HepG2 (cell line): ENCODE results near the gene BPIFB2. TPM values are rescaled to one million over a fixed set of nuclear protein-coding genes. Genes with fewer than 3 reads are reported as not detected.

ENCODE experiments used
- EP300 ChIP-seq, 3 experiments: sonication (generic) in 1 of 3; formaldehyde crosslinking in 1 of 3; IDR thresholded peaks; 2 replicates each; pipeline versions ENCODE4 v1.5.1 to v1.6.1; 2011 to 2020; ENCODE audit warnings: low read depth in 2 of 3, low read length in 2 of 3, borderline replicate concordance in 1 of 3, improper control_type of control experiment in 1 of 3, mild to moderate bottlenecking in 1 of 3, missing genetic modification reagents in 1 of 3, moderate library complexity in 1 of 3
- GTF3A ChIP-seq: sonication (generic); formaldehyde crosslinking; conservative IDR thresholded peaks from 2 replicates; pipeline ENCODE4 v1.4.0; 2020; ENCODE audit warnings: mild to moderate bottlenecking, missing genetic modification reagents
- HNF1B ChIP-seq: sonication (generic); formaldehyde crosslinking; IDR thresholded peaks from 2 replicates; pipeline ENCODE4 v1.5.1; 2020; ENCODE audit warnings: mild to moderate bottlenecking, moderate library complexity, missing genetic modification reagents
- RARA ChIP-seq: IDR thresholded peaks from 2 replicates; pipeline ENCODE4 v1.6.1; 2016; ENCODE audit warnings: missing genetic modification reagents, missing compliant biosample characterization
- SKI ChIP-seq: fragments of 450-650 bp; IDR thresholded peaks from one replicate; pipeline ENCODE4 v1.6.1; 2018; ENCODE audit warnings: mild to moderate bottlenecking; ENCODE audit not compliant: partially characterized antibody
- UBTF ChIP-seq: sonication (generic); formaldehyde crosslinking; IDR thresholded peaks from 2 replicates; pipeline ENCODE4 v1.4.0; 2020; ENCODE audit warnings: mild to moderate bottlenecking, missing genetic modification reagents
- ZBTB42 ChIP-seq: sonication (generic); formaldehyde crosslinking; IDR thresholded peaks from 2 replicates; pipeline ENCODE4 v1.5.0; 2020; ENCODE audit warnings: mild to moderate bottlenecking, missing genetic modification reagents
- ZNF17 ChIP-seq: sonication (generic); formaldehyde crosslinking; IDR thresholded peaks from 2 replicates; pipeline ENCODE4 v1.5.0; 2020; ENCODE audit warnings: mild to moderate bottlenecking, missing genetic modification reagents
- ZNF264 ChIP-seq: sonication (generic); formaldehyde crosslinking; IDR thresholded peaks from 2 replicates; pipeline ENCODE4 v1.4.0; 2020; ENCODE audit warnings: missing genetic modification reagents
- ZNF546 ChIP-seq: sonication (generic); formaldehyde crosslinking; conservative IDR thresholded peaks from 2 replicates; pipeline ENCODE4 v1.8.1; 2023; ENCODE audit warnings: mild to moderate bottlenecking, missing genetic modification reagents
- ZNF569 ChIP-seq: sonication (generic); formaldehyde crosslinking; IDR thresholded peaks from 2 replicates; pipeline ENCODE4 v1.5.0; 2020; ENCODE audit warnings: mild to moderate bottlenecking, missing genetic modification reagents, moderate library complexity, borderline replicate concordance
- ZNF576 ChIP-seq: sonication (generic); formaldehyde crosslinking; IDR thresholded peaks from 2 replicates; pipeline ENCODE4 v1.4.0; 2020; ENCODE audit warnings: mild to moderate bottlenecking, missing genetic modification reagents
- ZNF713 ChIP-seq: sonication (generic); formaldehyde crosslinking; IDR thresholded peaks from 2 replicates; pipeline ENCODE4 v1.4.0; 2020; ENCODE audit warnings: mild to moderate bottlenecking, missing genetic modification reagents
- polyA plus RNA-seq, 8 experiments: library from polyadenylated mRNA; depleted of rRNA in 3 of 8; stranded (reverse) in 7 of 8; unstranded in 1 of 8; fragments of >200 nt; fragmentation: Illumina TruSeq in 4 of 8; extraction: Trizol in 4 of 8; gene quantifications; 2 replicates each; pipeline versions ENCODE4 v1.2.1 to v1.2.3, GENCODE V29; 2011 to 2016; ENCODE audit warnings: low read depth in 4 of 8, missing spikeins in 1 of 8, mixed read lengths in 1 of 8; ENCODE audit not compliant: insufficient read depth in 1 of 8
- total RNA-seq, 5 experiments: library from RNA; depleted of rRNA; stranded (reverse); fragments of >200 nt; fragmentation: Illumina TruSeq; extraction: Trizol; gene quantifications; 2 replicates each; pipeline ENCODE4 v1.2.3, GENCODE V29; 2016; ENCODE audit warnings: low read depth in 1 of 5
- TF ChIP-seq, protein P1 (sequence below): sonication (generic); formaldehyde crosslinking; IDR thresholded peaks from 2 replicates; pipeline ENCODE4; 2020; ENCODE audit warnings: missing genetic modification reagents, mild to moderate bottlenecking, borderline replicate concordance
- TF ChIP-seq, protein P2 (sequence below): sonication (generic); formaldehyde crosslinking; IDR thresholded peaks from 2 replicates; pipeline ENCODE4 v1.4.0; 2020; ENCODE audit warnings: missing genetic modification reagents
- TF ChIP-seq, protein P3 (sequence below): sonication (generic); formaldehyde crosslinking; IDR thresholded peaks from 2 replicates; pipeline ENCODE4 v1.9.0; 2022; ENCODE audit warnings: missing genetic modification reagents, mild to moderate bottlenecking, borderline replicate concordance
- TF ChIP-seq, protein P4 (sequence below): sonication (generic); formaldehyde crosslinking; IDR thresholded peaks from 2 replicates; pipeline ENCODE4 v1.4.0; 2020; ENCODE audit warnings: missing genetic modification reagents

The BPIFB2 gene
- total and polyA plus RNA-seq, 2 of the 13 experiments (the other 11 are each of a cell fraction or from before 2014, with no cell fraction given) = 54.5 to 902 TPM

DNA sequence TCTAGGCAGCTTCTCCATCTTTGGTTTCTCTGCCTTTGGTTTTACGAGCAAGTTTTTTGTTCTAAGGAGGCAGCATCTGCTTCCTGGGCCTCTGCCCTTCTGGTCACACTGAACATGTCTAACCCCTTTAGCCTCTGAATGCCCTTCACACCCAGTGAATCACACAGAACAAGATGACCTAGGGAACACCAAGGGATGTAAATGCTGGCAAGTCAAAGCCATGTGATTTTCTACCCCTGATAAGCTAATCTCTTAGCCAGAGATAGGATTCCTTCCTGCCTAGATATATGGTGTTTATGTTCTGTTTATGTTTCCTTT is 16.7 kb downstream of the BPIFB2 start (continued):
- TF ChIP-seq HNF1B (CRISPR knock-in tag) (no peak), ZNF264 (CRISPR knock-in tag) (no peak), UBTF (0 out of 2 replicates have a peak, but pooled peaks have one; percentile 12), ZNF569 (CRISPR knock-in tag) (no peak), RARA (CRISPR knock-in tag) (no peak), ZNF17 (no peak), EP300 (IDR thresholded peaks at IDR 0.05; ENCODE audit: low read depth in 2 of 2, low read length in 2 of 2) (no peak), EP300 (CRISPR knock-in tag; IDR thresholded peaks at IDR 0.05; ENCODE audit: borderline replicate concordance) (0 out of 2 replicates have a peak, but pooled peaks have one; percentile 6), ZBTB42 (no peak), ZNF546 (CRISPR knock-in tag) (no peak), ZNF576 (no peak), ZNF713 (CRISPR knock-in tag) (no peak), GTF3A (CRISPR knock-in tag) (no peak), SKI (no peak)
- TF ChIP-seq, protein P1, sequence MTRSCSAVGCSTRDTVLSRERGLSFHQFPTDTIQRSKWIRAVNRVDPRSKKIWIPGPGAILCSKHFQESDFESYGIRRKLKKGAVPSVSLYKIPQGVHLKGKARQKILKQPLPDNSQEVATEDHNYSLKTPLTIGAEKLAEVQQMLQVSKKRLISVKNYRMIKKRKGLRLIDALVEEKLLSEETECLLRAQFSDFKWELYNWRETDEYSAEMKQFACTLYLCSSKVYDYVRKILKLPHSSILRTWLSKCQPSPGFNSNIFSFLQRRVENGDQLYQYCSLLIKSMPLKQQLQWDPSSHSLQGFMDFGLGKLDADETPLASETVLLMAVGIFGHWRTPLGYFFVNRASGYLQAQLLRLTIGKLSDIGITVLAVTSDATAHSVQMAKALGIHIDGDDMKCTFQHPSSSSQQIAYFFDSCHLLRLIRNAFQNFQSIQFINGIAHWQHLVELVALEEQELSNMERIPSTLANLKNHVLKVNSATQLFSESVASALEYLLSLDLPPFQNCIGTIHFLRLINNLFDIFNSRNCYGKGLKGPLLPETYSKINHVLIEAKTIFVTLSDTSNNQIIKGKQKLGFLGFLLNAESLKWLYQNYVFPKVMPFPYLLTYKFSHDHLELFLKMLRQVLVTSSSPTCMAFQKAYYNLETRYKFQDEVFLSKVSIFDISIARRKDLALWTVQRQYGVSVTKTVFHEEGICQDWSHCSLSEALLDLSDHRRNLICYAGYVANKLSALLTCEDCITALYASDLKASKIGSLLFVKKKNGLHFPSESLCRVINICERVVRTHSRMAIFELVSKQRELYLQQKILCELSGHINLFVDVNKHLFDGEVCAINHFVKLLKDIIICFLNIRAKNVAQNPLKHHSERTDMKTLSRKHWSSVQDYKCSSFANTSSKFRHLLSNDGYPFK (CRISPR knock-in tag) = no peak
- TF ChIP-seq, protein P2, sequence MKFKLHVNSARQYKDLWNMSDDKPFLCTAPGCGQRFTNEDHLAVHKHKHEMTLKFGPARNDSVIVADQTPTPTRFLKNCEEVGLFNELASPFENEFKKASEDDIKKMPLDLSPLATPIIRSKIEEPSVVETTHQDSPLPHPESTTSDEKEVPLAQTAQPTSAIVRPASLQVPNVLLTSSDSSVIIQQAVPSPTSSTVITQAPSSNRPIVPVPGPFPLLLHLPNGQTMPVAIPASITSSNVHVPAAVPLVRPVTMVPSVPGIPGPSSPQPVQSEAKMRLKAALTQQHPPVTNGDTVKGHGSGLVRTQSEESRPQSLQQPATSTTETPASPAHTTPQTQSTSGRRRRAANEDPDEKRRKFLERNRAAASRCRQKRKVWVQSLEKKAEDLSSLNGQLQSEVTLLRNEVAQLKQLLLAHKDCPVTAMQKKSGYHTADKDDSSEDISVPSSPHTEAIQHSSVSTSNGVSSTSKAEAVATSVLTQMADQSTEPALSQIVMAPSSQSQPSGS = no peak
- TF ChIP-seq, protein P3, sequence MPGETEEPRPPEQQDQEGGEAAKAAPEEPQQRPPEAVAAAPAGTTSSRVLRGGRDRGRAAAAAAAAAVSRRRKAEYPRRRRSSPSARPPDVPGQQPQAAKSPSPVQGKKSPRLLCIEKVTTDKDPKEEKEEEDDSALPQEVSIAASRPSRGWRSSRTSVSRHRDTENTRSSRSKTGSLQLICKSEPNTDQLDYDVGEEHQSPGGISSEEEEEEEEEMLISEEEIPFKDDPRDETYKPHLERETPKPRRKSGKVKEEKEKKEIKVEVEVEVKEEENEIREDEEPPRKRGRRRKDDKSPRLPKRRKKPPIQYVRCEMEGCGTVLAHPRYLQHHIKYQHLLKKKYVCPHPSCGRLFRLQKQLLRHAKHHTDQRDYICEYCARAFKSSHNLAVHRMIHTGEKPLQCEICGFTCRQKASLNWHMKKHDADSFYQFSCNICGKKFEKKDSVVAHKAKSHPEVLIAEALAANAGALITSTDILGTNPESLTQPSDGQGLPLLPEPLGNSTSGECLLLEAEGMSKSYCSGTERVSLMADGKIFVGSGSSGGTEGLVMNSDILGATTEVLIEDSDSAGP = no peak
- TF ChIP-seq, protein P4, sequence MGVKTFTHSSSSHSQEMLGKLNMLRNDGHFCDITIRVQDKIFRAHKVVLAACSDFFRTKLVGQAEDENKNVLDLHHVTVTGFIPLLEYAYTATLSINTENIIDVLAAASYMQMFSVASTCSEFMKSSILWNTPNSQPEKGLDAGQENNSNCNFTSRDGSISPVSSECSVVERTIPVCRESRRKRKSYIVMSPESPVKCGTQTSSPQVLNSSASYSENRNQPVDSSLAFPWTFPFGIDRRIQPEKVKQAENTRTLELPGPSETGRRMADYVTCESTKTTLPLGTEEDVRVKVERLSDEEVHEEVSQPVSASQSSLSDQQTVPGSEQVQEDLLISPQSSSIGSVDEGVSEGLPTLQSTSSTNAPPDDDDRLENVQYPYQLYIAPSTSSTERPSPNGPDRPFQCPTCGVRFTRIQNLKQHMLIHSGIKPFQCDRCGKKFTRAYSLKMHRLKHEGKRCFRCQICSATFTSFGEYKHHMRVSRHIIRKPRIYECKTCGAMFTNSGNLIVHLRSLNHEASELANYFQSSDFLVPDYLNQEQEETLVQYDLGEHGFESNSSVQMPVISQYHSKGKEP (CRISPR knock-in tag) = no peak
